Glutamatergic neuron (in vitro differentiated cells): ENCODE data around the gene FGF3. TPM values are rescaled to one million over a fixed set of nuclear protein-coding genes. Genes with fewer than 3 reads are reported as not detected.

Experiments used
- DNase-seq: peaks from one replicate; pipeline ENCODE4 v3.0.0; 2022
- H3K27ac Mint-ChIP-seq: one replicate; pipeline ENCODE4 v1.8.0; 2020; ENCODE audit warnings: mild to moderate bottlenecking, mixed read lengths, inconsistent platforms; ENCODE audit not compliant: unreplicated experiment
- H3K27me3 Mint-ChIP-seq: one replicate; pipeline ENCODE4 v1.8.0; 2020; ENCODE audit warnings: mild to moderate bottlenecking, moderate library complexity, mixed read lengths, inconsistent platforms; ENCODE audit not compliant: unreplicated experiment
- H3K36me3 Mint-ChIP-seq: one replicate; pipeline ENCODE4 v1.8.0; 2020; ENCODE audit warnings: mild to moderate bottlenecking, mixed read lengths, inconsistent platforms; ENCODE audit not compliant: unreplicated experiment
- H3K4me1 Mint-ChIP-seq: one replicate; pipeline ENCODE4 v1.8.0; 2020; ENCODE audit warnings: mild to moderate bottlenecking, low read depth, mixed read lengths, inconsistent platforms; ENCODE audit not compliant: unreplicated experiment
- H3K4me3 Mint-ChIP-seq: one replicate; pipeline ENCODE4 v1.8.0; 2020; ENCODE audit warnings: mild to moderate bottlenecking, mixed read lengths, inconsistent platforms; ENCODE audit not compliant: unreplicated experiment
- H3K9me3 Mint-ChIP-seq: one replicate; pipeline ENCODE4 v1.8.0; 2020; ENCODE audit warnings: mild to moderate bottlenecking, moderate library complexity, mixed read lengths, inconsistent platforms; ENCODE audit not compliant: unreplicated experiment
- CTCF ChIP-seq: fragments of 200-600 bp; sonication (generic); IDR thresholded peaks from one replicate; pipeline ENCODE4 v1.5.0; 2021; ENCODE audit not compliant: partially characterized antibody, unreplicated experiment
- total RNA-seq: library from RNA; stranded (reverse); fragmentation: NEBNext Ultra II Directional; extraction: Animal tissue kit (Norgen Biotek cat#: 25700); gene quantifications from one replicate; pipeline ENCODE4 v1.2.1, GENCODE V29; 2021; ENCODE audit not compliant: unreplicated experiment

The FGF3 gene
- total RNA-seq, 1 donor from 2014 or later: not detected

- TF ChIP-seq CTCF: no peak
- Mint-ChIP-seq H3K36me3 (no peaks in the 10 kb centered on the region), H3K27me3 (no peaks in the 10 kb centered on the region), H3K4me1 (no peaks in the 10 kb centered on the region), H3K9me3 (no peaks in the 10 kb centered on the region), H3K4me3 (no peak overlapping the region), H3K27ac (no peak overlapping the region)
- DNase-seq: no peak
Observed at GRCh38 chr11:69841170-69841858, 22.1 kb upstream of the FGF3 start.

- H3K4me3 Mint-ChIP-seq: no peak overlapping the region
- no peaks in the 10 kb centered on the region for H3K4me1 Mint-ChIP-seq
- no peaks in the 10 kb centered on the region for H3K36me3 Mint-ChIP-seq
- TF ChIP-seq CTCF: no peak
- no peak for DNase-seq
- no peaks in the 10 kb centered on the region for H3K27me3 Mint-ChIP-seq
- H3K9me3 Mint-ChIP-seq: peaks cover 2% of the 10 kb centered on the region
- H3K27ac Mint-ChIP-seq: no peak overlapping the region
Observed at GRCh38 chr11:69840371-69841169, 21.4 kb upstream of the FGF3 start.

- Mint-ChIP-seq H3K4me3 (no peak overlapping the region), H3K4me1 (no peaks in the 10 kb centered on the region), H3K9me3 (peaks cover 2% of the 10 kb centered on the region), H3K27me3 (no peaks in the 10 kb centered on the region), H3K36me3 (no peaks in the 10 kb centered on the region), H3K27ac (no peak overlapping the region)
- TF ChIP-seq CTCF: no peak
- no peak for DNase-seq
Observed at GRCh38 chr11:69839516-69839915, 20.3 kb upstream of the FGF3 start.

GRCh38 chr11:69837791-69838190 lies 18.6 kb upstream of the FGF3 start:
- no peak for DNase-seq
- Mint-ChIP-seq H3K9me3 (peaks cover 2% of the 10 kb centered on the region), H3K4me1 (no peaks in the 10 kb centered on the region), H3K4me3 (no peak overlapping the region), H3K36me3 (no peaks in the 10 kb centered on the region), H3K27me3 (peaks cover 4% of the 10 kb centered on the region), H3K27ac (no peak overlapping the region)
- TF ChIP-seq CTCF: no peak

GRCh38 chr11:69836401-69836800 lies 17.2 kb upstream of the FGF3 start:
- H3K27ac Mint-ChIP-seq: no peak overlapping the region
- no peaks in the 10 kb centered on the region for H3K4me1 Mint-ChIP-seq
- H3K27me3 Mint-ChIP-seq: peaks cover 4% of the 10 kb centered on the region
- no peak for TF ChIP-seq CTCF
- DNase-seq: no peak
- H3K9me3 Mint-ChIP-seq: peaks cover 2% of the 10 kb centered on the region
- H3K36me3 Mint-ChIP-seq: no peaks in the 10 kb centered on the region
- H3K4me3 Mint-ChIP-seq: no peak overlapping the region
